CD4-positive, alpha-beta T cell treated with Interleukin-12 subunit alpha and Interleukin-12 subunit beta, for 1 hour (primary cell): Measurements from ENCODE around the gene RHBDD3.
A peak's percentile ranks its signal among the peaks of the same experiment; 100 is the strongest.
"Not testable (repeated sequence)": the region's sequence is repeated elsewhere in the genome, so short reads cannot be mapped to it uniquely, and the experiment has no call there.

Source experiments
- DNase-seq: peaks from one replicate; pipeline ENCODE4 v3.0.0-alpha.2; 2020

Gene RHBDD3

DNA sequence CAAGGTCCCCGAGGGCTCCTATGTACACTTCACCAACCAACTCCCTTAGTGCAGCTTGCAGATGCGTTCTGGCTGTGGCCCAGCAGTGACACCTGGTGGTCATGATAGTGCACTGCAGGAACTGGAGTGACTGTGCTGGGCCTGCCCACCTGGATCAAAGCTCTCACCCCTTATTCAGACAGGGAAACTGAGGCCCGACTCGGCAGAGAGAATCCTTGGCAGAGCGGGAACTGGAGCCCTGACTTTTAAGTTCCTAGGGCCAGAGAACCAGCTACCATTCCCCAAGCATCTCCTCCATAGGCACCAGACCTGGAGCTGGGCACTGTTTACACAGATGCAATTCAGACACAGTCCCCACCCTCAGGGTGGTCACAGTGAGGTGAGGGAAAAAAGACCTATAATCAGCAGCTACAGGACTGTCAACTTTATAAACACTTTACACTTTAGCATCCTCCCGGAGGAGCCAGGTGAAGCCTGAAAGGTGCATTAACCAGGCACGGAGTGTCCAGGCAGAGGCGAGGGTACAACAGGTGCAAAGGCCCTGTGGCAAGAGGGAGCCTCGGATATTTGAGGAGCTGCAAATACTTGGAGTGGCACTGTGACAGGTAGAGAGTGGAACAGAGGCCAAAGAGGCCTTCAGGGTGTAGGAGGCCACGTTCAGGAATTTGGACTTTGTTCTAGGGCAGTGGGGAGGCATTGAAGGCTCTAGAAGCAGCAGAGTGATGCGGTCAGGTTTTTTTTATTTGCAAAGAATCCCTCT lies 22.0 kb downstream of the RHBDD3 start:
- DNase-seq = peak; percentile 67

DNA sequence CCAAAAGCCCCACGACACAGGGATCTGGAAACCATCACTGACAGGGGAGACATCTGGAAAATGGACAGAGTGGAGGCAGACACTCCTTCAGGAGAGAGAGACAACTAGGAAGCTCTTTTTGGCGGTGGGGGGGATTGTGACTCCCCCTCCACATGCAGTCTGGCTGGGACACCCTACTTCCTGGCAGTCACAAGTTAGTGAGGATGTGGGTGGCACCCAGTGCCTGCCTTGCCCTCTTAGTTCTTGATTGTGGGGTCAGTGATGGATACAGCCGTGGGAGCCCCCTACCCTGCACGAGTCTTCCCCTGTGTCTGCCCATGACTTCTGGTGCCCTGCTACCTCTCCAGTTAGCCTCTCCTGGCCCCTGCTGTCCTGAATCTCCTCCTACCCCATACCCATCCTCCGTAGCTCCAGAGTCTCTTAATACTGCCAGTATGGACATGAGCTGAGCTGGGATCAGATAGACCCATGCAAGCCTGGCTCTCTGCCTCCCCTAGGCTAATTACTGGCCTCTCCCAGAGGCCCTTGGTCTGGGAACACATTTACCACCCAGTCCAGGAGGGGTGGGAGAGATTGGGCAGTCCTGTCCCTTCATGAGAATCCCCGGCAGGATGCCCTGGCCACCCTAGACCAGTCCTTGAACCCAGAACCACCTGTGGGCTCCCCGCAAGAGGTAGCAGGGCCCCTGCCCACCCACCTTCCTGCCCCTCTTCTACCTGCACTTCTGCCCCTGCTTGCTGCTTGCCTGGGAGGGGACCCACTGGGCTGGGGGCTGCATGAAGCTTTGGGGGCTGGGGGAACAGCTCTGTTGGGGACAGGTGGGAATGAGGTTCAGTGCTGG lies 22.8 kb downstream of the RHBDD3 start:
- no peak for DNase-seq

DNA sequence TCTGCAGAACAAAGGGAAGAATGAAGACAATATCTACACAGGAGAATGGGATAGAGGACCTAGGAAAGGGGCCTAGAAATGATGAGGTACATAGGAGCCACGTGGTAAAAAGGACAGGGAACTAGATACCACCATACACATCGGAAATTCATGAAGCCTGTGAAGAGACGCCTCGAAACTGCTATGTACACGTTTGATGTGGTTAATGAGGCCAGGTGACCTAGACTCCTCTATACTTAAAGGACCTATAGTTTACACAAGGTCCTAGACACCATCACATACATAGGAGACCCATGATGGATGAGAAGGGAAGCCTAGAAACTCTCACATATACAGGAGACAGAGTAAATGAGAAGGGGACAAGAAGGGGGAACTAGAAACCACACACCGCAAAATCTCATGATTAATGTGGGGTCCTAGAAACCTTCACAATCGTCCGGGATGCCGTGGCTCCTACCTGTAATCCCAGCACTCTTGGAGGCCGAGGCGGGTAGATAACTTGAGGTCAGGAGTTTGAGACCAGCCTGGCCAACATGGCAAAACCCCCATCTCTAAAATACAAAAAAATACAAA lies 23.8 kb downstream of the RHBDD3 start:
- no peak for DNase-seq

DNA sequence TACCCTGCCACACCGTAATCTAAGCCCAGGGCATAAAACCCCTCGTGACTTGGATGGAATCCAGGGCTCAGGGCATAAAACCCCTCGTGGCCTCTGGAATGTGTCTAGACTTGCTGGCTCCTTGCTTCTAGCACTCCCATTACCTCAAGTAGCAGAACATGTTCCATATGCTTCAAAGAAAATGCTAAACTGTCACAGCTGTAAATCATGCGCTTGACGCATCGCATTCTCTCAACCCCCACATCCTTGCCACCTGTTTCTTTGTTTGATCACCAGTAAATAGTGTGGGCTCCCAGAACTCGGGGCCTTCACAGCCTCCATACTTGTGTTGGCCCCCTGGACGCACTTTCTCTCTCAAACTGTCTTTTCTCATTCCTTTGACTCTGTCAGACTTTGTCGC lies 27.3 kb downstream of the RHBDD3 start:
- not testable (repeated sequence) for DNase-seq

DNA sequence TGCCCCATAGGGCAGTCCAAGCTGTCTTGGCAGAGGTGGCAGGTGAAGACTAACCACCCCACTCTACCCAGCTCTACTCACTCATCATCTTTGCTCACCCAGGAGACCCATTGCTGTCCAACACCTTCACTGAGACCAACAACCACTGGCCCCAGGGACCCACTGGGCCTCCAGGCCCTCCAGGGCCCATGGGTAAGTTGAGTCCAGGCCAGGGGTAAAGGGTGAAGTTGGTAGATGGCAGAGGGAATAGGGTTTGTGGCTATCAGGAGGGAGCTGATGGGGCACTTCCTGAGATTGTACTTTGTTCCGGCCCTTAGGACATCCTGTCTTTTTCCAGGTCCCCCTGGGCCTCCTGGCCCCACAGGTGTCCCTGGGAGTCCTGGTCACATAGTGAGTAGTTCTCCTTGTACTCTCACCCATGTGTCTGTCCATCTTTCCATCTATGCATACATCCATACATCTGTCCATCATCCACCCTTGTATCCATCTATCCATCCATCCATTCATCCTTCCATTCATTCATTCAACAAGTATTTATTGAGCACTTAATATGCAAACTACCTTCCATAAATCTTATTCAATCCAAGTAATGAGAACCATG lies 34.4 kb downstream of the RHBDD3 start:
- DNase-seq = no peak

DNA sequence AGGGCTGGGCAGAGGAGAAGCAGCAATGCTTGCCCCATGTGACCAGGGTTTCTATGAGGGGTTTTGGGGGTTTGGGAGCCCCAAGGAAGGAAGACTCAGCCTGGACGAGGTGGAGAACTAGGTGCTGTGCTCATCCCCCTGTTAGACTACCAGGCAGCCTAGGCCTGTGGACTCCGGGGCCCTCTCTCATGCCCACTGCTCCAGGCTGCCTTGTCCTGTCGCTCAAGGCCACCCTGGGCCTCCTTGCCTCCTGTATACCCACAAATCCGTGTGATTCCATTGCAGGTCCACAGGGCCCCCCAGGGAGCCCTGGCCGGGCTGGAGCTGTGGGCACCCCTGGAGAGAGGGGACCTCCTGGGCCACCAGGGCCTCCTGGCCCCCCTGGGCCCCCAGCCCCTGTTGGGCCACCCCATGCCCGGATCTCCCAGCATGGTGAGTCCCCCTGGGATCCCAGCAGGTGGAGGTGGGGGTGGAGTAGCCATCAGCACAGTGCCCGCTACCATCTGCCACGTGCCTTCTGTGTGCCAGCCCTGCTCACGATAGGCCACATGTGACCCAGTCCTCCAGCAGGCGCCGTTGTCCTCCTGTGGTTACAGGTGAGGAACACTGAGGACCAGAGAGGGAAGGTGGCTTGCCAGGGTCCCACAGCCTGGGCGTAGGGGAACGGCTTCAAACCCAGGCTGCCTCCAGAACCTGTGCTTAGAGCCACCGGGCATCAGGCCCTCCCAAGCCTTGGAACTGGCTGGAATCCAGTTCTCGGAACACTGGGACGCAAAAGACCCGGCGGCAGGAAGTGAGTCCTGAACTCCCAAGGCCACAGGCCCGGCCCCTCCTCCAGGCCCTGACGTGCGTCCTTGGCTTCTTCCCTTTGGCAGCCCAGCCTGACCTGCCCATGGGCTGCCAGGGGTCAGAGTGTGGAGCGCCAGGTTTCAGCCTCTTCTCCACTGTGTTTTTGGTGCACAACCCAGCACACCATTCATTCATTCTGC lies 35.5 kb downstream of the RHBDD3 start:
- no peak for DNase-seq

DNA sequence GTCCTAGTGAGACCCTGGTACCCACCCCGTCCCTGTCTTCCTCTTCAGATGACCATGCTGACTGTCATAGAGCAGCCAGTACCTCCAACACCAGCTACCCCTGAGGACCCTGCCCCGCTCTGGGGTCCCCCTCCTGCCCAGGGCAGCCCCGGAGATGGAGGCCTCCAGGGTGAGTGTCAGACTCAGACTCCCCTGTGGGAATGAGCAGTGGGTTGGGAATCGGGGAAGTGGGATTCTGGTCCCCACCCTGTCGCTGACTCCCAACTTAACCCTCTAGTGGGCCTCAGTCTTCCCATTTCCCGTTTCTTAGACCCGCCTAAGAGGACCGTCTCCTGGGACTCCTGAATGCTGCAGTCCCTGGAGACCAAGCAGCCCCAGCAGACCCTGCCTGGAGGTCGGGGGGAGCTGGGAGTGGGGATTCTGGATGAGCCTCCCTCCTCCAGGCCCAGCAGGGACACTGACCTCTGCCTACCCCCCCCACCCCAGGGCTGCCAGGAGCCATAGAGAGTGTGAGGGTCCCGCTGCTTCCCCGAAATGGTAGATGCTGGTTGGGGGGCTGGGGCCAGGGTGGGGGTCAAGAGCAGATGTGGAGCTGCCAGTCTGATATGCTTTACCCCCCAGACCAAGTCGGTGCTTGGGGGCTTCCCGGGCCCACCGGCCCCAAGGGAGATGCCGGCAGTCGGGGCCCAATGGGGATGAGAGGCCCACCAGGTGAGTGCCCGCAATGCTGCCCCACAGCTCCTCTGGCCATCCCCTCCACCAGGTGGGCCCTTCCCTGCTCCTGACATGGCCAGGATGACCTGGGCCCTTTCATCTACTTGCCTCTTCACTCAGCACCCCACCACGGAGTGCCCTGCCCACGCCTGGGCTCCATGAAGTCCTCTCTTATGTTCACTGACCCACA lies 36.6 kb downstream of the RHBDD3 start:
- DNase-seq = no peak

DNA sequence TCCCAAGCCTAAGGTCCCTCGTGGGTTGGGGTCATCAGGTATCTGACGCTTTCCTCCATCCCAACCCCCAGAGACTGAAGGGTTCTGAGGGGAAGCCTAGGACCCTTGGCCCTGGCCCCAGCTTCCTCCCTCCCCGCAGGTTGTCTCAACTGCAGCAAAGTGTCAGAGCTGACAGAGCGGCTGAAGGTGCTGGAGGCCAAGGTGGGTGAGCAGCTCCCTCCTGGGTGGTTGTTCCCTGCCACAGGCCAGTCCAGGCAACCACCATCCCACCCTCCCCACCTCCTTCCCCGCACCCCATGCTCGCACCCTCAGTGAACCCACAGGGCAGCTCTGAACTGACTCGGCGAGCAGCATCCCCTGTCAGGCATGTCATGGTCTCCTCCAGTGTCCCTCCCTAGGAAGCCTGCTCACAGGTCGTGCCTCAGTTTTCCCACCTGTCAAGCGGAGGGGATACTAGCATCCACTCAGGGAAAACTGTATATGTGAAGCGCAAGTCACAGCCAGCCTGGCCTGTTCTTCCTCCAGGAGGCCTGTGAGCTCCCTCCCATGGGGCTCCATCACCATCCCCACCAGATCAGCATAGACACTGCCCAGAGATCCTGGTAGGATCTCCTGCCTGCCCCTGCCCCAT lies 41.3 kb downstream of the RHBDD3 start:
- no peak for DNase-seq

DNA sequence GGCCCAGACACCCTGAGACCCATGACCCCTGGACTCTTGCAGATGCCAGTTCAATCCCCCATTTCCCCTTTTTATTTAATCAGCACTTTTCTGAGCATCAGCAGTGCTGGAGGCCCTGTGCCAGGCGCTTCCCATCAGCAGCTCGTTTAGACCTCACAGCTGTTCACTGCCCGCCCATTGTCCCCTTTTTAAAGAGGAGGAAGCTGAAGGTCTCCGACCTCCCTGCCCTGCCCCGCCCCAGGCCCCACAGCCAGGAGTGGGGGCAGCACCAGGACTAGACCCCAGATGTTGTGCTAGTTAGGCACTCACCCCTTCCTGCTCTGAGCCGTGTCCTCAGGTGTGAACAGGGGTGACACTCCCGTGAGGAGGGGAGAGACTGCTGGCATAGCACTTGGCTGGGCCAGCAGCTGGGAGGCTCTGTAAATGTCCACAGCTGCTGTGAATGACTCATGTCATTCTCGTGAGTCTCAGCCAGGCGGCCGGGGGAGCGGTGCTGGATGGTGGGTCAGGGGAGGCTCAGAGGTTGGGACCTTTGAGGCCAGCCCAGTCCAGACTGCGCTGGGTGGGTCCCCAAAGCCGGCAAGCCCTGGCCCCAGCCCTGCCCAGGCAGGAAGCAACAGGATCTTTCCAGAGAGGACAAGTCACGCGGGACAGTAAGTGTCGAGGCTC lies 42.2 kb downstream of the RHBDD3 start:
- no peak for DNase-seq

DNA sequence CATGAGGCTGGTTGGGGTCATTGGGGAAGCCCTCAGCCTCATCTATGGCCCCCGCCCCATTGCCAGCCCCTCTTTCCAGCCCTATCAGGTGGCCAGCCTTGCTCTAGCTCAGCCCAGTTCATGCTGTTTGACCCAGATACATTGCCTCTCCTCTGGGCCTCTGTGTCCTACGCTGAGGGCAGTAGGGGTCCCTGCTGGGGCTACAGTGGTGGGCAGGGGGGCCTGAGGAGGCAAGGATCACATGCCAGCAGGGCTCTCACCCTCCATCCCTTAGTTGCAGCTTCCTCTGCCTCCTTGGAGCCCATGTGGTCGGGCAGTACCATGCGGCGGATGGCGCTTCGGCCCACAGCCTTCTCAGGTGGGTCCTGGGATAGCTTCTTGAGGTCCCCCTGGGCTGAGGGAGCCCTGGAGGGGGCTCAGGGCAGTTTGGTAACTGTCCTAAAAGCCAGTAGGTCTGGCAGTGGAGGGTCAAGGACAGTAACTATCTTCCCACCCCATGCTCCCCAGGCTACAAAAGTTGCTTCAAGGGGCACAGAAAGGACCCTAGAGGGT lies 42.8 kb downstream of the RHBDD3 start:
- DNase-seq = no peak

DNA sequence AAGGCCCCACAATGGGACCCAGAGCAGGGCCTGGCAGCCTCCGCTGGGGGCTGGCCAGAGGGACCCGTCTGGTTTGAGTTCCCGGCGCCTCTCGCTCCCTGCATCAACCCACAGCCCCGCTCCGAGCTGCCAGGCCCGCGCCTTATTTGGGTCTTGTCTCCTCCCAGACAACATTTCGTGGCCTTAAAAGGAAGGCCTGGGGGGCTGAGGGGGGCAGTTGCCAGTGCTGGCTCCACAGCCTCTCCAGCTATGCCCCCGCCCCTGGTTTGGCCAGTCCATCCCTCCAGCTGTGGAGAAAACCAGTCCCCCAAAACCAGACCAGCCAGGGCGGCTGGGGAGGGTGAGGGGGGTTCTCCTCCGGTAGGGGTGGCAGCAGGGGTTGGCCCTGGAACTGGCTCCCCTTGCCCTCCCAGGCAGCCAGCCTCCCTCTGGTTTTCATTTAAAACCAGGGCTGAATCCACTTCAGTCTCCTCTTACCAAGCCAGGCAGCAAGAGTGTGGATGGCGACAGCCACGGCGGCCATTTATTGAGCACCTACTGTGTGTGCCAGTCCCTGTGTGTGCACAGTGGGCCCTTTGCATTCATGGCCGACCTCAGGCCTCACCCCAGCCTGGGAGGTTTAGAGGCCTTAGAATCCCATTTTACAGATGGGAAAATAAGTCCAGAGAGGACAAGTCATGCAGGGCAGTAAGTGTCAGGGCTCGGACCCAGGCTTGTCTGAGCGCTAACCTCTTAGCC lies 43.5 kb downstream of the RHBDD3 start:
- no peak for DNase-seq

DNA sequence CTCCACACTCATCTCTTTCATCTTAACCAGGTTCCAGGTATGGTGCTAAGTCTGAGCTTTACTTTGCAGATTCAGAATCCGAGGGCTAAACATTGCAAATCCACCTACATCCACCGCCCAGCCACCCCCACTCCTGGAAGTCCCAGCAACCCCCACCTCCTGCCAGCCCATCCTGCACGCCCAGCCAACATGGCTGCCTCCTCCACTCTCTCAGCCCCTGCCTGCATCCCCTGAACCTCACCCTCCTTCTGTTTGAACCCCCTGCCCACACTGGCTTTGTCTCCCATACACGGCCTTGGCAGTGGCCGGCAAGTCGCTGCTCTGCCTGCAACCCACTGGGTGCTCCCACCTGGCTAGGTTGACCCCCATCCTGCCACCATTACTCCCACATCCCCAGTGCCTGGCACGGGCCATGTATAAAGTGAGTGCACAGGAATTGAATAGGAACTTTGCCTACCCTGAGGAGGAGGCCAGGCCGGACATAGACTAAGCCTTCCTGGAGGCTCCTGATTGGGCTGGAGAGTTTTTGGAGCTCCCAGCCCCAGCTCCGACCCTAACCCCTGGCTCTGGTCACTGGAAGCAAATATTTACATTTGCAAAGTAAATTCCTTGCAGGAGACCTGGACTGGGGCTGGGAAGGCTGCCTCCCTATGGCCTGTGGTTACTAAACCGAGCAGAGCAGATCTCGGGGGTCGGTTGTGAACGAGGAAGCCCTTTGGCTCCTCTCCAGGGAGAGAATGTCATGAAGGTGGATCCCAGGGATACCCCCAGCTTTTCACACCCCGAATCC lies 47.7 kb downstream of the RHBDD3 start:
- DNase-seq = no peak

DNA sequence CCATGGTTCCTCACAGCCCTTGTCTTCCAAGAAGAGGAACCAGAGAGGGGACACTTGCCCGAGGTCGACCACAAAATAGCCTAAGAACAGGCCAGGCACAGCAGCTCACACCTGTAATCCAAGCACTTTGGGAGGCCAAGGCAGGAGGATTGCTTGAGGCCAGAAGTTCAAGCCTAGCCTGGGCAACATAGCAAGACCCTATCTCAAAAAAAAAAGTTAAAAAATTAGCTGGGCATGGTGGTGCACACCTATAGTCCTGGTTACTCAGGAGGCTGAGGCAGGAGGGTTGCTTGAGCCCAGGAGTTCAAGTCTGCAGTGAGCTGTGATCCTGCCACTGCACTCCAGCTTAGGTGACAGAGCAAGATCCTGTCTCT lies 48.4 kb downstream of the RHBDD3 start:
- not testable (repeated sequence) for DNase-seq

DNA sequence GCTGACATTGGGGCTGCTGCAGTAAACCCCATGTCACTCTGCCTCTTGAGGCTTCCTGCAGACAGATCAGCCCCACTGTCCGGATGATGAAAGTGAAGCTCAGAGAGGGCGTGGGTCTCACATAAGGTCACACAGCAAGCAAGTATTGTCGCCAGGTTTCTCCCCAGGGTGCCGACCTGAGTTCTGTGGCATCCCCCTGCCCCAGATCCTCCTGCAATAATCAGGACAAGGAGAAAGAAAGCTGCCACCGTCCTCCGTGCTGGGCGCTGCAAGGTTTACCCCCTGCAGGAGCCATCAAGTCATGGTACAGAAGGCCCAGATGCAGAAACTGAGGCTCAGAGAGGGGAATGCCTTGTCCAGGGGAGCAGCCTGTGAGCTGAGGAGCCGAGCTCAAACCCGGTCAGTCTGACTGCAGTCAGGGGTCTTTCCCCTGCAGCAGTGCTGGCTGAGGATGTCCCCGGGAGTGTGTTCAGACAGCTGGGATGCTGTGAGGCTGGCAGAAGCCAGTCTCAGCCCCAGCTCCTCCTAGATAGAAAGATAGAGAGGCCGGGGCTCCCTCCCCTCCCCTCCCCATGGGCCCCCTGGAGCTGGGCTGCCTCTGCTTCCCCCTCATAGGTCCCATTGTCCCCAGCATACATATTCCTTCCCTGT lies 48.9 kb downstream of the RHBDD3 start:
- no peak for DNase-seq

DNA sequence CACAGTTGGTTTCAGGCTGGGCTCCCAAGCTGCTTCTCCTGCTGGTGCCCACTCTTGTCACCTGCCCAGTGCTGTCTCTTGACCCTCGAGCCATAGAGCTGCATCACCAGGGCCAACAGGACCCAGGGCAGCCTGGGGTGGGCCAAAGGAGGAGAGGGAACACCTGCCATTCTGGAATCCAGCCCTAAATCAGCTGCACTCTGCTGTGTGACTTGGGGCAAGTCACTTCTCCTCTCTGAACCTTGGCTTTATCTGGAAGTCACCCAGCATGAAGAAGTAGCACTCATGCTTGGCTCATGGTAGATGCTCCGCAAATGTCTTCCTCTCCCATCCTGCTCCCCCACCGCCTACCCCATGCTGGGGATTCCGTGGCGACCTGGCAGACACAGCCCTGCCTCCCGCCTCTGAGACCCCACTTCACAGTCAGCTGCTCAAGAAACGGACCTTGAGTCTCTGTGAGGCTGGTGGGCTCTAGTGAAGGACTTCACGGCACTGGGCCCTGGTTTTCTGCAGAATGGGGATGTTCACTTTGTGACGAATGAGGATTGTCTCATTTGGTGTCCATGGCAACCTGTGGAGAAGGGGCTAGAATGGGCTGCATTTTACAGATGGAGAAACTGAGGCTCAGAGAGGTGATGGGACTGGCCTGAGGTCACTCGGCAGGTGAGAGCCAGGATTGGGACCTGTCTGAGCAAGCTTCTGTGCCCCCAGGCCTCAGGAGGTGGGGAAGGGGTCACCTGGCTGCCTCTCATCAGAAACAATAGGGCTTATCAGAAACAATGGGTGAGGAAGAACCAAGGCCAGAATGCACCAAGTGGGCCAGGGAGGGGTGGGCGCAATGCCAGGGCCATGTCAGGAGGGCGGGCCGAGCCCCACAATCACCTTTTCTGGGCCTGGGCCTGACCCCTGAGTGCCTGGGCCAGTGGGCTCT lies 49.7 kb downstream of the RHBDD3 start:
- DNase-seq = no peak

DNA sequence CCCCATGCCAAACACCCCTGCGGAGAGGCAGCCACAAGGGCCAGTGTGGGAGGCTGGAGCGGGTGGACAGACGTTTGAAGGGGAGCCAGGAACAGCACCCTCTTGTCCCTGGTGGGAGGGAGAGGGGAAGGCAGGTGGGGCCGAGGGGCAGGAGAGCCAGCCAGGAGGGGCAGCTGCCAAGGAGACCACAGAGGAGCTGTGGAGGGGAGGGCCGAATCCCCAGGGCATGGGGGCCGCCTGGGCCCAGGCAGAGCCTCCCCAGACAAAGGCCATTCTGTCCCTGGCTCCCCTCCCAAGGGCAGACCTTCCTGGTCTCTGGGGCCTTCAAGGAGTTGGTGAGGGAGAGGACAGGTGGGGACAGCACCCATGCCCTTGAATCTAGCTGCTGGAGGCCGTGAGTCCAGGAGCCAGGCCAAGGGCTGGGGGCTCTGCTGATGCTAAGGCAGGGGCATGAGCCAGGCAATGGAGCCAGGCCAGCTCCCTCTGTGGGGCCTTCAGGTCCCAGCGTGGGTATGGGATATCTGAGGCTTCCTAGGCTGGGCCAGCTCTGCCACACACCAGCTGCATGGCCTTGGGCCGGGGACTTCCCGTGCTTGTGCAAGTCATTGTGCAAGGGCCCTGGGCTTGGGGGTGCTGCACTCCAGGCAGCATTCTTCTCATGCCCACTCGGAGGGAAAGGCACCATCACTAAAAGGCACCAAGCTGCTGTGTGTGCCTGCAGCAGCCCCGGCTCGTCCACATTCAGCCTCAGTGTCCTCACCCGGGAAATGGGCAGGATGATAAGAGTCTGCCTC lies 50.7 kb downstream of the RHBDD3 start:
- DNase-seq = no peak
